ENCODE measurements around the gene EXOSC6.
"Not testable (repeated sequence)": the region's sequence is repeated elsewhere in the genome, so short reads cannot be mapped to it uniquely, and the experiment has no call there.

The EXOSC6 gene

DNA sequence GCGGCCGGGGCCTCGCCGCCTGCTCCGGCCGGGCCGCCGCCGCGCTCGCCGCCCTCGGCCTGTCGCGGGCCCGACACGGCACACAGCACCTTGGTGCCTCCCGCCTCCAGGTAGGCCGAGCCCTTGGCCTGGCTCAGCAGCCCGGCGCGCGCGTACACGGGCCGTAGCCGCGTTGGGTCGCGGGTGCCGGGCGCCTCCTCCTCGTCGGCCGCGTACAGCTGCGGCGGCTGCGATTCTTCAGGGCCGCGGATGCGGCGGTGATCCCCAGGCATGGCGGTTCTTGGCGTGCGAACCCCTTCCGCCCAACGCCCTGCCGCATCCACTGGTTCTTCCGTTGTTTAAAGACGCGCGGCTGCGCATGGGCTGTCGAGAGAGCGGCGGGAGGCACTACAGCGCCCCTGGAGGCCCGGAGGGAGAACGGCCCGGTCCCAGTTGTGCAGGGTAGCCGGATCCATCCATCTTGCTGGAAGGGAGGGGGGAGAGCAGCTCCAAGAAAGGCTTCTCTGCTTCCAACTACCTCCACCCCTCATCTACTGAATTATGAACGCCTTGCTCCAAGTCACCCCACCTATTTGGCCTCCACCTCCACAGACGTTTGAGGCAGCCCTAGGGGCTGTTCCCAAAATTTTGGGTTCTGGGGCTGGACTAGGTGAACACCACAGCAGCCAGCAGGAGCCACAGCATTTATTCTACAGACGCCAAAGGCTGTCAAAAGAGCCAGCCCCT, at the start of gene EXOSC6:
Gene EXOSC6 (minus strand): TSS at position 312 of the 726 bp plus-strand sequence. CDS start 40 bp downstream, at position 272.
- DNase-seq (ENCODE audit: low read depth in 2 of 2) = peak; percentile 88 to 89

DNA sequence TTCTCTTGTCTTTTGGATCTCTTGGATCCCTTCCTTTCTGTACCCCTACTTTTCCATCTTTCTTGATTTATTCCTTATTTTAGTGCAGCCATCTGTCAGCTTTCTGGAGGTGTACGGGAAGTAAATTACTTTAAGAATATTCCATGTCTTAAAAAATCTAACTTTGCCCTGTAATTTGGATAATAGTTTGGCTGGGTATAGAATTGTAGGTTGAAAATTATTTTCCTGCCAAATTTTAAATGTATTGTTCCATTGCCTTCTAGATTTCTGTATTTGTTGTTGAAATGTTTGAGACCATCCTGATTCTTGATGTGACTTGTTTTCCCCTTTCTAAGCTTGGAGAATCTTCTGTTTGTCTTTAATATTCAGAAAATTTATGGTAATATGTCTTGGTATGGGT, 49.4 kb upstream of the EXOSC6 start:
- no peak for DNase-seq (ENCODE audit: low read depth in 2 of 2)

DNA sequence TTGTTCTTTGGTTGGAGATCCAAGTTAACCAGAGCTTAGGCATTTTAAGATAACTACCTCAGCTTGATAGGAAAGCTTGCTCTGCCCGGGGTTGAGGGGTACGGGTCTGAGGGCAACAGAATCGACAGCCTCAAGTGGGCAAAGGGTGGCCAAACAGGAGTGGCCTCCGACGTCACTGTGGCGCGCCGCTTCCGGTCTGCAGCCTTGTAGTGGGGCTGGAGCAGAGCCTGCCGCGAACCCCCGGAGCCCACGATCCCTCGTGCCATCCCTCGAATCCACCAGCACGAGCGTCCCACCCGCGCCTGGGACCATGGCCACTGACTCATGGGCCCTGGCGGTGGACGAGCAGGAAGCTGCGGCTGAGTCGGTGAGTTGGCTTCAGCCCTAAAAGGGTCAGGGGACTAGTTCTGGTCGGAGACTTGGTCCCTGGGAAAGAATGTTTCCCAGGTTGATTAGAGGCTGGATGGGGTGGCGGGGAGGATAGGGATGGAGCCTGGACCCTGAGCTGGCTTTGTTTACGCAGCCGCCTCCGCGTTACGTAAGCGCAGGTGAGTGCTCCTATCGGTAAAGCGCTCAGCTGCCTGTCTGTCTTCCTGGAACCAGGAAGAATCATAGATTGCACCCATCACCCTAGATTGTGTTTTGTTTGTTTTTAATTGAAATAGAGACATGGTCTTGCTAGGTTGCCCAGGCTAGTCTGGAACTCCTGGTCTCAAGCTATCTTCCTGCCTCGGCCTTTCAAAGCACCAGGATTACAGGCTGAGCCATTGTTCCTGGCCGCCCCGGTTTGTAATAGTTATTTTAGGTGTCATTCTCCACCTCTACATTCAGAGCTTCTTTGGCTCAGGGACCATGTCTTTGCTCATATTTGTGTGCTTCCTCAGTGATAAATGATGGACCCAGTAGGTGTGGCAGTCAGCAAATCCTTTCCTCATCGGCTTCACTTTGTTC, 47.5 kb upstream of the EXOSC6 start, which contains the start of gene DDX19B:
Gene DDX19B (plus strand): TSS at position 199 of the 951 bp plus-strand sequence. CDS start 112 bp downstream, at position 311.
- DNase-seq (ENCODE audit: low read depth in 2 of 2) = peak; percentile 43 to 61

DNA sequence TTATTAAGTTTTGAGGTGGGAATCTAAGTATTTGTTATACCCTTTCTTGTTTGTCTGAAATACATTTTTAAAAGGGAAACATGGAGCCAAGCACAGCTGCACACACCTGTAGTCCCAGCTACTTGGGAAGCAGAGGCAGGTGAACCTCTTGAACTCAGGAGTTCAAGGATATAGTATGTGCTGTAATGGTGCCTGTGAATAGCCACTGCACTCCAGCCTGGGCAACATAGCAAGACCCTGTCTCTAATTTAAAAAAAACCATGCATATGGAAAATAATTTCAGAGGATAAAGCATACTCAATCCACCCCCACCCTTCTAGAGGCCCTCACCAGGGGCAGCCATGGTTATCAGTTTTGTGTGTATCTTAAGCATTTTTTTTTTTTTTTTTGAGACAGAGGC, 43.9 kb upstream of the EXOSC6 start:
- no peak for DNase-seq (ENCODE audit: low read depth in 2 of 2)

DNA sequence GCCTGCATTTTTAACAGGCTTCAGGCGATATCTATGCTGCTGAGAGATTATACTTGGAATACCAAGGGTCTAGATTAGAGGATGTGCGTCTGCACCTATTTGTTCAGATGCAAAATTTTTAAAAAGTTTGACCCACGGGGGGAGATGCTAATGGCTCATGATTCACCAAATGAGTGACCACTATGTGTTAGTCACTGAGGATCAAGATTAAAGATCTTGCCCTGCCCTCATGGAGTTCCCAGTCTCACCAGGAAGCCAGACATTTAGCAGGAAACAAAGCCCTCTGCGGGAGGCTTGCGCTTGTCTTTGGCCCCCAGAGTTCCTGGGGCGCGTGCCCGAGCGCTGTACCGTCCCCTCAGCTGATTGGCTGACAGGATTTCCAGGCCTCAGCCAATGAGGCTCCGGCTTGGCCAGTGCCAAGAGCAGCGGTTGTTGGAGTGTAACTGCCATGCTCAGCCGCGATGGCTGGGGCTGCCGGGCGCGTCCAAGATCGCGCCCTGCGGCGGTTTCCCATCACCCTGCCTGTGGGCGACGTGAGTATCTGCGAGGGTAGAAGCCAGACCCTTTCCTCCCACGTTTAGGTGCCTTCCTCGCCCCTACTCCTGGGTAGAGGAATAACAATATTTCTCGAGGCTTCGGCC, 42.8 kb upstream of the EXOSC6 start:
- DNase-seq (ENCODE audit: low read depth in 2 of 2) = no peak

DNA sequence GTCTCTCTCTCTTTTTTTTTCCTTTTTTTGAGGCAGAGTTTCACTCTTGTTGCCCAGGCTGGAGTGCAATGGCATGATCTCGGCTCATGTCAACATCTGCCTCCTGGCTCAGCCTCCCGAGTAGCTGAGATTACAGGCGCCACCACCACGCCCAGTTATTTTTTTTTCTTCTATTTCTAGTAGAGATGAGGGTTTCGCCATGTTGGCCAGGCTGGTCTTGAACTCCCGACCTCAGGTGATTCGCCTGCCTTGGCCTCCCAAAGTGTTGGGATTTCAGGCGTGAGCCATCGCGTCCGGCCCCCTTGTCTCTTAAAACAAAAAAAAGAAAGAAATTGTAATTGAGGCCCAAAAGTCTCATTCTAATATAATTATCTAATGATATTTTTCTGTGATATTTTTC, 40.4 kb upstream of the EXOSC6 start:
- DNase-seq (ENCODE audit: low read depth in 2 of 2) = not testable (repeated sequence)

DNA sequence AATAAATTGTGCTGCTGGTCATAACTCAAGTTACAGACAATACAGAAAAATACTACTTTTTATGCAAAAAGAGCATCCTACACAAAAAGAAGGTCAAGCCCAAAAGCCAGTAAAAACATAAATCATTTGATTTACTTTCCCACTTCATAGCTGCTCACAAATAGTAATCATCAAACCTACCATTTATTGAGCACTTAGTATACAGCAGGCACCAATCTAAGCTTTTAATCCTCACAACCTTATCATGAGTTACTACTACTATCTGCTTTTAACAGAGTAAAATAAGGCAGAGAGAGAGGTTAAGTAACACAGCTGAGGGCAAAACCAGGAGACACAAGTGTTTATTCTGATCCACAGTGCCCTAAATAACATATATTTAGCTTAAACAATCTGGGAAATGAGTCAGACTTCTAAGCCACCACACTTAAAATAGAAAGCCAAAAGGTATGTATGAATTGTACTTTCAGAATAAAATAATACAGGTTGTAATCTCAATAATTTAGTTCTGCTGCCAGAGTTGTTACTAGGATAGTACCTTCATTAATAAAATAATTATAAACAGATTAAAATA, 39.3 kb upstream of the EXOSC6 start:
- no peak for DNase-seq (ENCODE audit: low read depth in 2 of 2)

DNA sequence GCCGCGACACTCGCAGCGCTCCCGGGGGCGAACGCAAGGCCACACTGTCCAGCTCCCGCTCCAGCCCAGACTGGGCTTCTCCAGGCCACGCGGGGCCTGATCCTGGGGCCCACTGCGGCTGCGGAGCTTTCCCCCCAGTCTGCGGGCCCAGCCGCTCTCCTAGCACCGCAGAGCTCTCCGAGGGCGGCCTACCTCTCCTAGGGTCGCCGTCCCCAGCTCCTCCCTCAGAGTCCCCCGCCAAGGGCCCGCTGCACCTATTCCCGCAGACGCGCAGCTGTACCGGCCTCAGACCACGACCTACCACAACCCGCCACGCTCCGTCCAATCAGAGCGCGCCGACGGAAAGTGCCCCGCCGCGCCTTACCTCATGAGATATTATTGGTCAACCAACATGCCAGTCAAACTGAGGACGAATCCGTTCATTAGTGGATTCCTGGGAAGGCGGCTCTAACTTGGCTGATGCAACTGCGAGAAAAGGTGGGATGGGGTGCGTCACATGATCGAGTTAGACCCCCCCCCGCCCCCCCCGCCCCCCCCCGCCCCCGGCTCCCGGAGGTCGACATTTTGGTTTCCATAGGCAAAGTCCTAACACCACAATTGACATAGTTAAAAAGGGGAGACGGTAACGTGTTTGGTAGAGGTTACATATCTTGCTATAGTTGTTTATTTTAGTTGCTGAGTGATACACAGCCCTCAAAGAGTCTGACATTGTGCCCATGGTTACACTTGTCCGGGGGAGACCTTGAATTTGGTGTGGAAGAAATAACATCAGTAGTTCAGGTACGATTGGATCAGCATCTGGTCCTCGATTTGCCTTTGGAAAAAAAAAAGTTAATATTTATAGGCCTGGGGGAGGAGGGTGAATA, 37.7 kb upstream of the EXOSC6 start, which contains the start of gene AARS1:
Gene AARS1 (minus strand): TSS at position 278 of the 866 bp plus-strand sequence. CDS start 6,743 bp downstream, outside the sequence.
- peak; percentile 93 to 94 for DNase-seq (ENCODE audit: low read depth in 2 of 2)

DNA sequence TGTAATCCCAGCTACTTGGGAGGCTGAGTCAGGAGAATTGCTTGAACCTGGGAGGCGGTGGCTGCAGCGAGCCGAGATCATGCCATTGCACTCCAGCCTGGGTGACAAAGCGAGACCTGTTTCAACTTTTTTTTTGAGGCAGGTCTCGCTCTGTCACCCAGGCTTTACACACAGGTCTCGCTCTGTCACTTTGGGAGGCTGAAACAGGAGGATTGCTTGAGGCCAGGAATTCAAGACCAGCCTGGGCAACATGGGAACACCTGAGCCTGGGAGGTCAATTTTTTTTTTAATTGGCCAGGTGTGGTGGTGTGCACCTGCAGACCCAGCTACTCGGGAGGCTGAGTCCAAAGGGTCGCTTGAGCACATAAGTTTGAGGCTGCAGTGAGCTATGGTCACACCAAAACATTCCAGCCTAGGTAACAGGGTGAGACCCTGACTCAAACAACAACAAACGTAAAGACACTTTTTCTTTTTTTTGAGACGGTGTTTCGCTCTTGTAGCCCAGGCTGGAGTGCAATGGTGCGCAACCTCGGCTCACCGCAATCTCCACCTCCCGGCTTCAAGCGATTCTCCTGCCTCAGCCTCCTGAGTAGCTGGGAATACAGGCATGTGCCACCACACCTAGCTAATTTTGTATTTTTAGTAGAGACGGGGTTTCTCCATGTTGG, 35.7 kb upstream of the EXOSC6 start:
- DNase-seq (ENCODE audit: low read depth in 2 of 2) = not testable (repeated sequence)

DNA sequence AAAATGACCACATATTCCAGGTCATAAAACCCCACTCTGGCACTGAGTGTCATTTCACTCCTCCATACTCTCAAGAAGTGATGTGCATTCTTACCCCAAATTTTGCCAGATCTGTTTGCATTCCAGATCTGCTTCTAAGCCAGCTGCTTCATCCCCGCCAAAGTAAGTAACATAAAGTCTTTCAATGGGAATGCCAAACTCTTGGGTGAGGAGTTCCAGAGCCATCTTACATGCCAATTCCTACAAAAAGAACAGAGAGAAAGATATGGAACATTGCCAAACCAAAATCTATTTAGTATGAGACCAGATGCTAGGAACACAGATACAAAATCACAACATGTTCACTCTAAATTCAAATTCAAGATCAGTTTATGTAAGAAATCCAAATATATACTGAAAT, 24.7 kb upstream of the EXOSC6 start:
- DNase-seq (ENCODE audit: low read depth in 2 of 2) = no peak

DNA sequence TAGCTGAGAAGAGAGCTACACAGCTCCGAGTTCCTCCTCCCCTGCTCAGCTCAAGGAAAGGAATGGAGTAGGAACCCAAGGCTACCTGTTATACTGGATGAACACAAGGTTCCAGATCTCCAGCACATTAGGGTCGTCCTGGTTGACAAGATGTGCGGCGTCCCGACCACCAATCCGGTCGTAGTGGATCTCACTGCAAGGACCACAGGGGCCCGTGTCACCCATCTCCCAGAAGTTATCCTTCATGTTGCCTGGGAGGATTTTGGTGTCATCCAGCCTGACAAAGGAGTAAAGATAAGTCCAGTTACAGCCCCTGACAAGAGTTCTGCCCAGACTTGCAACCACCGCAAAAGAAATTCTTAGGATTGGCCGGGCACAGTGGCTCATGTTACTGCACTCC, 20.0 kb upstream of the EXOSC6 start:
- no peak for DNase-seq (ENCODE audit: low read depth in 2 of 2)

DNA sequence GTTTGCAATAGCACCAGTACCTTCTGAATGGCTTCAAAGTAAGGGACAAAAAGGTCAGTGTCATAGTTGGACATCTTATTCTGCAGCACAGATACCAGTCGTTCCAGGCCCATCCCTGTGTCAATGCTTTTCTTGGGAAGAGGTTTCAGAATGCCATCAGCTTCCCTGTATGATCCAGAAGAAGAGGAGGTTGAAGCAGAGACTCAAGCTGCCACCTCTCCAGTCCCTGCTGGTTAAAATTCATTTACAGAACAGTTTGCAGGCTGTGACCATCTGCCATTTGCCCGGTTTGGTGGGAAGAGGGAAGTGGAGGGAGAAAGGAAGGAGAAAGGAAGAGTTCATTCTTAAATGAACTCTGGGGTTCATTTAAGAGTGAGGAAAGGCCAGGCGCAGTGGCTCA, 18.4 kb upstream of the EXOSC6 start:
- DNase-seq (ENCODE audit: low read depth in 2 of 2) = no peak

DNA sequence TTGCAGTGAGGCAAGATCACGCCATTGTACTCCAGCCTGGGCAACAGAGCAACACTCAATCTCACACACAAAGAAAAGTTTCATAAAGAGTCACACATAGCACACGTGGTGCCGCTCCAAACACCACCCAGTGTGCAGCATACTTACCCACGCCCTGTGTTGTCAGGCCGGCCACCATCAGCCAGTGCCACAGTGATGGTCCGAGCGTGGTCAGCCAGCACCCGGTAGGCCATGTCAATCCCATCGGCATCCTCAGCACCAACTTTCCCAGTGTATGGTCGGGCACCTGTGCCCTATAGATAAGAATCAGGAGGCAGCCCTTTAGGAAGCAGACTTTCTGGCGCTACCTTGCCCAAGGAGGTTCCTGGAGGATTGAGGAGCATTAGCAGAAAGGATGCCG, 17.7 kb upstream of the EXOSC6 start:
- DNase-seq (ENCODE audit: low read depth in 2 of 2) = no peak

DNA sequence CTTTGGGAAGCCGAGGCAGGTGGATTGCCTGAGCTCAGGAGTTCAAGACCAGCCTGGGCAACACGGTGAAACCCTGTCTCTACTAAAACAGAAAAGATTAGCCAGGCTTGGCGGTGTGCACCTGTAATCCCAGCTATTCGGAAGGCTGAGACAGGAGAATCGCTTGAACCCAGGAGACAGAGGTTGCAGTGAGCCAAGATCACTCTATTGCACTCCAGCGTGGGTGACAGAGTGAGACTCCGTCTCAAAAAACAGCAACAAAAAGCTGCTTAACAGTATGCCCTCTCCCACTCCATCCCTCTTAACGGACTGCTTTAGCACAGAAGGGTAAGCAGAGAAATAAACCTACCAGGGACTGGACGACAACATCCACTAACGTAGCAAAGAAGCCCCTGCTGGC, 16.2 kb upstream of the EXOSC6 start:
- DNase-seq (ENCODE audit: low read depth in 2 of 2) = not testable (repeated sequence)

DNA sequence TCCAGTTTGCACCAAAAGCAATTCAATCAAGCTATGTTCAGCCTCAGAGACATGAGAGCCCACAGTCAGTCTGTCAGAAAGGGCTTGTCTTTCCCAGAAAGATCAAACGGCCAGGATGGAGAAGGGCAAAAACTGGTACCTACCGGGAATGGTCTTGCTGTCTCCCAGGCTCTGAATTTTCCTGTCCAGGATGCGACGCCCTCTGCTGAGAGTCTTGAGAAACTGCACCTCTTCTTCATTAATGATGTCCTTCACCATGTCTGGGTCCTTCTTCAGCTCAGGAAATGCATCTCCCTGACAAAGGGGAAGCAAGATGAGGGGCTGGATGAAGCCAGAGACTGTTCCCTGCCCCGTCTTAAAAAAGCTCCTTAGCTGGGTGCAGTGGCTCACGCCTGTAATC, 15.8 kb upstream of the EXOSC6 start:
- DNase-seq (ENCODE audit: low read depth in 2 of 2) = no peak

DNA sequence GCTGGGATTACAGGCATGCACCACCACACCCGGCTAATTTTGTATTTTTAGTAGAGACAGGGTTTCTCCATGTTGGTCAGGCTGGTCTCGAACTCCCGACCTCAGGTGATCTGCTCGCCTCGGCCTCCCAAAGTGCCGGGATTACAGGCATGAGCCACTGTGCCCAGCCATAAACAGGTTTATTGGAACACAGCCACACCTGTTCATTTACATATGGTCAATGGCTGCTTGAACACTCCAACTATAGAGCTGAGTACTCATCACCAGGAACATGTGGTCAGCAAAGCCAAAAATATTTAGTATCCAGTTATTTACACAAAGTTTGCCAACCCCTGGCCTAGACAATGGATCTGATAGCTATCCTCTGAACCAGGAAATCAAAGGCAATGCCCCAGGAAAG, 8.2 kb upstream of the EXOSC6 start:
- not testable (repeated sequence) for DNase-seq (ENCODE audit: low read depth in 2 of 2)

DNA sequence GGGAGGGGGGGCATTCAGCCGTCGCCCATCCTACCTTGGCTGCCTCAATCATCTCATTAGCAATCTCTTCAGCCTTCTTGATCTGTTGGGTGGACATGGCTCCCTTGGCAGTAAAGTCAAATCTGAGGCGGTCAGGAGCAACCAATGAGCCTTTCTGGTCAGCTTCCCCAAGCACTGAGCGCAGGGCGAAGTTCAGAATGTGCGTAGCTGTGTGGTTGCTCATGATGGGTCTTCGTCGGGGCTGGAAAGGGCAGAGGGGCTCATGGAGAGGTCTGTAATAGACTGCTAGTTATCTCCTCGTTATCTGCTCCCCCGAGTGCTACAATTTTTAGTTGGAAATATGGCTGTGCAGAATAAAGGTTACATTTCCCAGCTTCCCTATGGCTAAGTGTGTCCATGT, 7.2 kb upstream of the EXOSC6 start:
- DNase-seq (ENCODE audit: low read depth in 2 of 2) = no peak

DNA sequence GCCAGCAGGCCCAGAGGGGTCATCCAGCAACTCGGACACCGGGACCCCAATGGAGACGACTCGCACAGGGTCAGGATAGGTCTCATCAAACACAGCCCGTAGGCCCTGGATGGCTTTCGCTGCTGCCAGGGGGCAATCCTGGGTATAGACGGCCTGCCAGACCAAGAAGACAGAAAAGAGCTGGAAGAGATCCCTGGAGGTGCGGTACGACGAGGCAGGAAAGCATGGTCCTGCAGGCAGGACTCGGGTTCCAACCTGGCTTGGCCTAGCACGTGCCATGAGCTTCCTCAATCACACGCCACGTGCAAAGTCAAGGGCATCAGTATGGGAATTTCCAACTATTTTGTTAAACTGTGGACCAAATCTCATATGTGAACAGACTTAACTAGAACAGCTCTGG, 6.3 kb upstream of the EXOSC6 start:
- no peak for DNase-seq (ENCODE audit: low read depth in 2 of 2)

DNA sequence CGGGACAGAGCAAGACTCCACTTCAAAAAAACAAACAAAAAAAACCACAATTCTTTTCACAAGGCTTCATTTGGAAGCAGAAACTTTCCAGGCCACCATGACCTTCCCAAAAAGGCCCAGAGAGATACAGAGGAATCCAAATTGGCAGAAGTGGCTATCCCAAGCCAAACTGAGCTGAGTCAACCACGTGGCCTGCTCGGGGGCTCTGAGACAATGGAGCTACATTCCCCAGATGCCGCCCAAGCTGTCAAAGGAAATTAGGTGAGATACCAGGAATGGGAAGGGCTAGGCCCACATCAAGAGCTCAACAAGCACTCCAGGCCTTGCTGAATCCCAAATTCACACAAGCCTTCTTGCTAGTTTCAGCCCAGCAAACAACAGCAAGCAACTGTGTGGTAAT, 5.7 kb upstream of the EXOSC6 start:
- no peak for DNase-seq (ENCODE audit: low read depth in 2 of 2)

DNA sequence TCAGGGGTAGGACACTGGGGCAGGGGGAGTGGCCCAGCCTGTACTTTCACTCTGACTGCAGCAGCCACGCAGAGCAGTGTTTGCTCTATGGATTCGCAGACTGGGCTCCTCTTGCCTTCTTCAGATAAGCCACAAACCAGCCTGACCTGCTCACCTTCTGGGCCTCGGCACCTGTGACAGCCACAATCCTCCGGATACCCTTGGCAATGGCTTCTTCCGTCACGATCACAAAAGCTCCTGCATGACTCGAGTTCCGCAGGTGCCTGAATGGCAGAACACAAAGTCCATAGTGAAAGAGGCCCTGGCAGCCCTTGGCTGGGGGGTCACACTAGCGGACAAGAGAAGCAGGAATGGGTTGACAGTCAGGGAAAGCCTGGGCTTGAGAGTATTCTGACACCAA, 3.8 kb upstream of the EXOSC6 start:
- no peak for DNase-seq (ENCODE audit: low read depth in 2 of 2)

Data from stimulated activated CD4-positive, alpha-beta T cell treated with anti-CD3 and anti-CD28 coated beads, Interleukin-15, amount 100 ng/mL, for 48 hours (primary cell).